Measurements from ENCODE around the gene CTSW. TPM values are rescaled to one million over a fixed set of nuclear protein-coding genes. Genes with fewer than 3 reads are reported as not detected.

Gene CTSW
- total RNA-seq, 1 experiment from 2014 or later = not detected

GRCh38 chr11:65858681-65859087, 21.0 kb upstream of the CTSW start:
- peaks cover 53% of the 10 kb centered on the region for H3K36me3 Mint-ChIP-seq (ENCODE audit: insufficient read depth, unreplicated experiment)
- peak overlapping the region; percentile 93 for H3K27ac Mint-ChIP-seq (ENCODE audit: low read depth, unreplicated experiment)
- H3K4me3 Mint-ChIP-seq (ENCODE audit: unreplicated experiment) = peak overlapping the region; percentile 83
- intact Hi-C loops (cut with micrococcal nuclease) = no loop called here
- DNase-seq (ENCODE audit: unreplicated experiment) = no peak
- H3K27me3 Mint-ChIP-seq (ENCODE audit: insufficient read depth, unreplicated experiment) = no peaks in the 10 kb centered on the region
- no peaks in the 10 kb centered on the region for H3K9me3 Mint-ChIP-seq (ENCODE audit: unreplicated experiment)
- BruUV-seq (replicated peaks) = TSS peak; percentile 16
- ChIA-PET POLR2A (interaction anchor here (0.6 to 6.2 kb wide), 35 partner anchors 8 to 680 kb away, joined by 3 to 181 read pairs (median 6); partner anchors contain the start of genes AP5B1, BANF1, C11orf68 and CCDC85B), CTCF (interaction anchor here (0.6 to 4.0 kb wide), 7 partner anchors 9 to 255 kb away, joined by 3 to 64 read pairs (median 4); partner anchors contain the start of gene FIBP)
- H3K4me1 Mint-ChIP-seq (ENCODE audit: insufficient read depth, unreplicated experiment) = peaks cover 34% of the 10 kb centered on the region
- TF ChIP-seq CTCF (IDR thresholded peaks at IDR 0.05; ENCODE audit: unreplicated experiment) = no peak

- intact Hi-C loops (cut with micrococcal nuclease) = no loop called here
- Mint-ChIP-seq H3K4me3 (ENCODE audit: unreplicated experiment) (peak overlapping the region; percentile 83), H3K27ac (ENCODE audit: low read depth, unreplicated experiment) (peak overlapping the region; percentile 93), H3K4me1 (ENCODE audit: insufficient read depth, unreplicated experiment) (peaks cover 32% of the 10 kb centered on the region), H3K9me3 (ENCODE audit: unreplicated experiment) (no peaks in the 10 kb centered on the region), H3K36me3 (ENCODE audit: insufficient read depth, unreplicated experiment) (peaks cover 49% of the 10 kb centered on the region), H3K27me3 (ENCODE audit: insufficient read depth, unreplicated experiment) (no peaks in the 10 kb centered on the region)
- ChIA-PET POLR2A (interaction anchor here (0.6 to 6.2 kb wide), 33 partner anchors 9 to 408 kb away, joined by 3 to 181 read pairs (median 5); partner anchors contain the start of genes BANF1, C11orf68, CCDC85B and EIF1AD), CTCF (interaction anchor here (0.6 to 4.0 kb wide), 16 partner anchors 10 to 182 kb away, joined by 3 to 64 read pairs (median 4); partner anchors contain the start of genes FIBP and KAT5)
- no peak for TF ChIP-seq CTCF (IDR thresholded peaks at IDR 0.05; ENCODE audit: unreplicated experiment)
- BruUV-seq (replicated peaks) = no TSS peak
- DNase-seq (ENCODE audit: unreplicated experiment) = peak; percentile 98
Observed at GRCh38 chr11:65859095-65859811, 20.4 kb upstream of the CTSW start.

- DNase-seq (ENCODE audit: unreplicated experiment) = no peak
- Mint-ChIP-seq H3K36me3 (ENCODE audit: insufficient read depth, unreplicated experiment) (peaks cover 46% of the 10 kb centered on the region), H3K4me3 (ENCODE audit: unreplicated experiment) (peak overlapping the region; percentile 83), H3K4me1 (ENCODE audit: insufficient read depth, unreplicated experiment) (peaks cover 32% of the 10 kb centered on the region), H3K9me3 (ENCODE audit: unreplicated experiment) (no peaks in the 10 kb centered on the region), H3K27me3 (ENCODE audit: insufficient read depth, unreplicated experiment) (no peaks in the 10 kb centered on the region), H3K27ac (ENCODE audit: low read depth, unreplicated experiment) (peak overlapping the region; percentile 93)
- BruUV-seq (replicated peaks) = no TSS peak
- ChIA-PET POLR2A (interaction anchor here (0.6 to 6.2 kb wide), 28 partner anchors 10 to 738 kb away, joined by 3 to 181 read pairs (median 5); partner anchors contain the start of genes BANF1, C11orf68, CCDC85B and EIF1AD), CTCF (interaction anchor here (0.6 to 4.0 kb wide), 16 partner anchors 10 to 147 kb away, joined by 3 to 64 read pairs (median 4); partner anchors contain the start of genes FIBP and KAT5)
- intact Hi-C loops (cut with micrococcal nuclease) = no loop called here
- no peak for TF ChIP-seq CTCF (IDR thresholded peaks at IDR 0.05; ENCODE audit: unreplicated experiment)
Observed at GRCh38 chr11:65859812-65860277, 19.8 kb upstream of the CTSW start.

All from MCF 10A (cell line).